Suprapubic skin (tissue), 3 donors: ENCODE data around the gene RSPRY1.

Source experiments
- EP300 ChIP-seq: sonication (generic); formaldehyde crosslinking; IDR thresholded peaks from one replicate; pipeline ENCODE4 v1.6.1; 2017; ENCODE audit warnings: antibody characterized with exemption
- POLR2A ChIP-seq, 2 donors: fragments of 450-650 bp; IDR thresholded peaks; one replicate each; pipeline ENCODE4 v1.6.1; 2017; ENCODE audit warnings: antibody characterized with exemption in 2 of 2, mild to moderate bottlenecking in 2 of 2, moderate library complexity in 2 of 2
- TF ChIP-seq, protein P1 (sequence below), 2 donors: fragments of 200-600 bp in 1 of 2; fragments of 450-650 bp in 1 of 2; sonication (generic) in 1 of 2; IDR thresholded peaks; one replicate each; pipeline ENCODE4 v1.5.1; 2016 to 2019; ENCODE audit warnings: antibody characterized with exemption in 2 of 2, mild to moderate bottlenecking in 1 of 2, moderate library complexity in 1 of 2

DNA sequence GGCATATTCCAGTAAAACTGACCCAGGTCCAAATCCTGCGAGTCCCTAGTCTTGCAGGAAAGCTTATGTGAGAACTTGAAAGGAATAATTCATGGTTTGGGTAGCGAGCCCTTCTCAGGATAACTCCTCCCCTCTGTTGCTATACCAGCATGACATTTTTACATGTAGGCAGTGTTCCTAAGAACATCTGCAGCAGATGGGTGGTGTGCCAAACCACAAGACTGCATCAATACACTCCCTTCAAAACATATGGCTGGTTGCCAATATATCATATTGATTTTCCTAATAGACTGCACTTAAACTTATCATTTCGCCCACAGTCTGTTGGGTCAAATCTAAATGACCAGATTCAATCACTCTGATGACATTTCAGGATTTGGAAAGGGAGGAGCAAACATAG lies 20.2 kb upstream of the RSPRY1 start:
- TF ChIP-seq, protein P1, sequence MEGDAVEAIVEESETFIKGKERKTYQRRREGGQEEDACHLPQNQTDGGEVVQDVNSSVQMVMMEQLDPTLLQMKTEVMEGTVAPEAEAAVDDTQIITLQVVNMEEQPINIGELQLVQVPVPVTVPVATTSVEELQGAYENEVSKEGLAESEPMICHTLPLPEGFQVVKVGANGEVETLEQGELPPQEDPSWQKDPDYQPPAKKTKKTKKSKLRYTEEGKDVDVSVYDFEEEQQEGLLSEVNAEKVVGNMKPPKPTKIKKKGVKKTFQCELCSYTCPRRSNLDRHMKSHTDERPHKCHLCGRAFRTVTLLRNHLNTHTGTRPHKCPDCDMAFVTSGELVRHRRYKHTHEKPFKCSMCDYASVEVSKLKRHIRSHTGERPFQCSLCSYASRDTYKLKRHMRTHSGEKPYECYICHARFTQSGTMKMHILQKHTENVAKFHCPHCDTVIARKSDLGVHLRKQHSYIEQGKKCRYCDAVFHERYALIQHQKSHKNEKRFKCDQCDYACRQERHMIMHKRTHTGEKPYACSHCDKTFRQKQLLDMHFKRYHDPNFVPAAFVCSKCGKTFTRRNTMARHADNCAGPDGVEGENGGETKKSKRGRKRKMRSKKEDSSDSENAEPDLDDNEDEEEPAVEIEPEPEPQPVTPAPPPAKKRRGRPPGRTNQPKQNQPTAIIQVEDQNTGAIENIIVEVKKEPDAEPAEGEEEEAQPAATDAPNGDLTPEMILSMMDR (IDR thresholded peaks at IDR 0.05), result no peak
- TF ChIP-seq EP300 (no peak), POLR2A (IDR thresholded peaks at IDR 0.05) (no peak)
